NCI-H1417 (cell line): ENCODE measurements around the gene UNC13A.
"Not testable (repeated sequence)": the region's sequence is repeated elsewhere in the genome, so short reads cannot be mapped to it uniquely, and the experiment has no call there.

Source experiments
- DNase-seq, 3 experiments: peaks; one replicate each; lab custom pipeline; 2025; lab: John Stamatoyannopoulos, UW

The UNC13A gene

GRCh38 chr19:17570291-17570690 lies 117.9 kb downstream of the UNC13A start:
- not testable (repeated sequence) for DNase-seq

GRCh38 chr19:17567940-17568339 lies 120.2 kb downstream of the UNC13A start:
- DNase-seq, result no peak

GRCh38 chr19:17565611-17566010 lies 122.5 kb downstream of the UNC13A start:
- DNase-seq, result no peak

GRCh38 chr19:17564781-17565180 lies 123.4 kb downstream of the UNC13A start:
- no peak for DNase-seq

DNA sequence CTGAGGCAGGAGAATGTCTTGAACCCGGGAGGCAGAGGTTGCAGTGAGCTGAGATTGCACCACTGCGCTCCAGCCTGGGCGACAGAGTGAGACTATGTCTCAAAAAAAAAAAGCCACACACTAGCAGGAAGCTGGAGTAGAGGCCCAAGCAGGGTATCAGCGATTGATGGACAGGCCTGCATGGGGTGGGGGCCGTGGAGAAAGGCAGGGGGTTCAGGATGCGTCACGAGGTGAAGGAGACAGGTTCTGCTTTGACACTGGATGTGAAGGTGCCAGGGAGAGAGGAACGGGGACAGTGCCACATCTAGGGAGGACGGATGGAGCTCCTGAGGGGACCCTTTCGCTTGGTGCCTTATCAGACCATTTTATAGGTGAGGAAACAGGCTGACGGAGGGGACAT lies 125.6 kb downstream of the UNC13A start:
- DNase-seq, result no peak

GRCh38 chr19:17562097-17562496 lies 126.1 kb downstream of the UNC13A start:
- no peak for DNase-seq

GRCh38 chr19:17560205-17560595 lies 128.0 kb downstream of the UNC13A start:
- DNase-seq, result no peak

- DNase-seq, result no peak
Measured at GRCh38 chr19:17557466-17557865, 130.7 kb downstream of the UNC13A start.

GRCh38 chr19:17556995-17557394 lies 131.2 kb downstream of the UNC13A start:
- DNase-seq, result no peak

- DNase-seq, result peak in 2 of 3 experiments; percentile 61 to 62
Measured at GRCh38 chr19:17555929-17556813, 132.0 kb downstream of the UNC13A start.

DNA sequence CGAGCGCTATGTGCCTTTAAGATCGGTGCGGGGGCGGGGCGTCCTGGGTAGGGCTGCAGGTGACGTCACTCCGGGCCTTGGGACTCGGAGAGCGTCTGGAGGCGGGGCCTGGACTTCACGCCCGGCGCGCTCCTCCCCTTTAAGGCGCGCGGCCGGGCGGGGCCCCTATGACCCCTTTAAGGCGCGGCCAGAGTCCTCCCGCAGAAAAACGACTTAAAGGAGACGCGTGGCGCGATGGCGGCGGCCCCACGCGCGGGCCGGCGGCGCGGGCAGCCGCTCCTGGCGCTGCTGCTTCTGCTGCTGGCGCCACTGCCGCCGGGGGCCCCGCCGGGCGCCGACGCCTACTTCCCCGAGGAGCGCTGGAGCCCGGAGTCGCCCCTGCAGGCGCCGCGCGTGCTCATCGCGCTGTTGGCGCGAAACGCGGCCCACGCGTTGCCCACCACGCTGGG lies 132.7 kb downstream of the UNC13A start, which contains the start of gene COLGALT1:
Gene COLGALT1, plus strand, starts transcription at position 170 of the 449 bp plus-strand sequence. Its CDS starts 65 bp downstream, at position 235.
- DNase-seq, result peak; percentile 95 to 97 (median 95)

GRCh38 chr19:17554968-17555479 lies 133.1 kb downstream of the UNC13A start:
- DNase-seq, result no peak

DNA sequence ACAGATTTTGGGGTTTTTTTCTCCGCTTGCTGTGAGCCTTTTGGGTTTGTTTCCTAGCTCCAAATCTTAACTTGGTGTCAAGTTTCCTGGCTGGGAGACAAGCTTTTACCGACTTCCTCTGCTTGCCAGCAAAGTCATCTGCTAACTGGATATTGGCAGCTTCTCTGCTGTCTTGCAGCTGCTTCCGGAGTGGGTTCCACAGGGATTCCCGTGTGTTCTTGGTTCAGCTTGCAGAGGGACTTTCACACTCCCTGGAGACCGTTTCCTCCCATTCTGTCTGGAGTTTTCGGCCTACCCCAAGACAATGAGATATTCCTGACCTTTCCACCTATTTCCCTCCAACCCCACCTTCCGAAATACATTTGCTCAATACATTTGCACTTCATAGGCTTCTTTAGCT lies 134.9 kb downstream of the UNC13A start:
- no peak for DNase-seq

GRCh38 chr19:17552735-17553134 lies 135.4 kb downstream of the UNC13A start:
- not testable (repeated sequence) for DNase-seq
